Measurements from ENCODE around the gene FAM98A. TPM values are rescaled to one million over a fixed set of nuclear protein-coding genes. Genes with fewer than 3 reads are reported as not detected.

The FAM98A gene
- polyA plus RNA-seq, 3 donors, result 1.9 to 9.6 (median 7.1) TPM

GRCh38 chr2:33573657-33574056 lies 25.4 kb downstream of the FAM98A start:
- TF ChIP-seq CTCF (IDR thresholded peaks at IDR 0.05), result no peak
- H3K4me1 Mint-ChIP-seq, result no peaks in the 10 kb centered on the region

GRCh38 chr2:33570681-33571080 lies 28.4 kb downstream of the FAM98A start:
- Mint-ChIP-seq H3K4me3 (no peak overlapping the region), H3K4me1 (no peaks in the 10 kb centered on the region), H3K36me3 (no peaks in the 10 kb centered on the region), H3K9me3 (no peaks in the 10 kb centered on the region), H3K27me3 (ENCODE audit: low read depth in 3 of 3) (peaks cover 0 to 2% (median 2%) of the 10 kb centered on the region in 3 donors), H3K27ac (no peak overlapping the region)
- no peak overlapping the region for H3K9ac ChIP-seq (ENCODE audit: insufficient read depth, low read length, poor library complexity, severe bottlenecking)
- no peak for TF ChIP-seq CTCF (IDR thresholded peaks at IDR 0.05)
- no peak overlapping the region for H3K4me3 ChIP-seq (replicated peaks in 1 of 3; ENCODE audit: low read depth in 2 of 3, low read length in 3 of 3)
- no peaks in the 10 kb centered on the region for H3K27me3 ChIP-seq (ENCODE audit: control insufficient read depth in 2 of 2, insufficient read depth in 2 of 2, low read length in 2 of 2)
- H3K36me3 ChIP-seq (replicated peaks in 1 of 2; ENCODE audit: control insufficient read depth in 1 of 2, insufficient read depth in 2 of 2, low read length in 2 of 2), result no peaks in the 10 kb centered on the region
- H3K4me2 ChIP-seq (replicated peaks; ENCODE audit: extremely low read depth, low read length, poor library complexity, severe bottlenecking), result no peak overlapping the region
- no peaks in the 10 kb centered on the region for H3K79me2 ChIP-seq (ENCODE audit: insufficient read depth, low read length)
- WGBS (ENCODE audit: insufficient coverage), result no CpG with 5 or more reads among the region's 2 CpGs
- no peaks in the 10 kb centered on the region for H3K9me3 ChIP-seq (replicated peaks in 1 of 2; ENCODE audit: control insufficient read depth in 1 of 2, insufficient read depth in 1 of 2, low read length in 2 of 2)
- H3K4me1 ChIP-seq (ENCODE audit: control insufficient read depth in 1 of 2, insufficient read depth in 2 of 2, low read length in 2 of 2), result no peaks in the 10 kb centered on the region
- no peak overlapping the region for H2AFZ ChIP-seq (ENCODE audit: insufficient read depth, low read depth, low read length, poor library complexity, severe bottlenecking)
- no peak overlapping the region for H3K27ac ChIP-seq (ENCODE audit: low read depth in 1 of 2, low read length in 2 of 2)
- H4K20me1 ChIP-seq (ENCODE audit: insufficient read depth, low read length), result no peaks in the 10 kb centered on the region
- DNase-seq, result no peak
- intact Hi-C loops (cut with micrococcal nuclease), result no loop called here

More at GRCh38 chr2:33573657-33574056, 25.4 kb downstream of the FAM98A start:
- intact Hi-C loops (cut with micrococcal nuclease), result no loop called here
- Histone ChIP-seq H2AFZ (ENCODE audit: insufficient read depth, low read depth, low read length, poor library complexity, severe bottlenecking) (no peak overlapping the region), H3K4me1 (ENCODE audit: control insufficient read depth in 1 of 2, insufficient read depth in 2 of 2, low read length in 2 of 2) (no peaks in the 10 kb centered on the region), H3K36me3 (replicated peaks in 1 of 2; ENCODE audit: control insufficient read depth in 1 of 2, insufficient read depth in 2 of 2, low read length in 2 of 2) (no peaks in the 10 kb centered on the region), H3K27ac (ENCODE audit: low read depth in 1 of 2, low read length in 2 of 2) (no peak overlapping the region), H3K4me2 (replicated peaks; ENCODE audit: extremely low read depth, low read length, poor library complexity, severe bottlenecking) (no peak overlapping the region), H3K79me2 (ENCODE audit: insufficient read depth, low read length) (no peaks in the 10 kb centered on the region), H3K4me3 (replicated peaks in 1 of 3; ENCODE audit: low read depth in 2 of 3, low read length in 3 of 3) (no peak overlapping the region), H3K9me3 (replicated peaks in 1 of 2; ENCODE audit: control insufficient read depth in 1 of 2, insufficient read depth in 1 of 2, low read length in 2 of 2) (no peaks in the 10 kb centered on the region), H3K27me3 (ENCODE audit: control insufficient read depth in 2 of 2, insufficient read depth in 2 of 2, low read length in 2 of 2) (no peaks in the 10 kb centered on the region), H3K9ac (ENCODE audit: insufficient read depth, low read length, poor library complexity, severe bottlenecking) (no peak overlapping the region), H4K20me1 (ENCODE audit: insufficient read depth, low read length) (no peaks in the 10 kb centered on the region)
- Mint-ChIP-seq H3K4me3 (no peak overlapping the region), H3K27me3 (ENCODE audit: low read depth in 3 of 3) (peaks cover 0 to 2% (median 2%) of the 10 kb centered on the region in 3 donors), H3K36me3 (no peaks in the 10 kb centered on the region), H3K9me3 (no peaks in the 10 kb centered on the region), H3K27ac (no peak overlapping the region)
- DNase-seq, result no peak
- WGBS (ENCODE audit: insufficient coverage), result no CpG with 5 or more reads among the region's 6 CpGs
